Measurements from ENCODE around the gene TCF4.
A peak's percentile ranks its signal among the peaks of the same experiment; 100 is the strongest.

TCF4 gene

GRCh38 chr18:55579501-55580270 is 8.3 kb downstream of the TCF4 start:
- no peaks in the 10 kb centered on the region for H3K9me2 ChIP-seq (replicated peaks; ENCODE audit: control insufficient read depth, low read length)

DNA sequence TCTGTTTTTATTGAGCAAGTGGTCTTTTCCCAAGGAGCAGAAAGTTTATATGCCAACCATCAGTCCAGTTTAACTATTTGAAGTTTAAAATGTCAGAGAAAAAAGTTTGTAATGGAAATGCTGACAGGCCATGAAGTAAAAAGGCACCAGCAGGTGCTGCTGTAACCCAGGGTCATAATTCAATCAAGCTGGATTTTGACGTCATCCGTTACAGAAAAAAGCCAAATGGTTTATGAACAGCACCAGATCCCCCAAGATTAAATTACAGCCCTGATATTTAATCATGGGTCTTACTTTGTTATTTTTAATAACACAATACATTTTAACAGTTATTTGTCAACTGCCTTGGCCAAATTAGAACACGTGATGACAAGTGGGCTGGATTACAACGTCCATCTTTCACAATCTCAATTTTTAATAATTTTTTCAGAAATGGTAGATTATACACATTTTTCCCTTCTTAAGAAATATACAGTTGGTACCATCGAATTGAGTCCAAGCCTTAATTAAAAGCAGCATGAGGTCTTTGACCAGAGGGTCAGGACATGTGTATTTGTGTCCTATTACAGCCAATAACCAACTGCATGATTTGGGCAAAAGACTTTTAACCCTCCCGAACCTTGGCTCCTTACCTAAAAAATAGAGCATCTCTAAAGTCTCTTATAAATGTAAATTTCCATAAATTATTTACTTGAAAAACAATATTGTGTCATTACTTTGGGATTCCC is 10.0 kb downstream of the TCF4 start:
- peaks cover 88% of the 10 kb centered on the region for H3K79me2 ChIP-seq (ENCODE audit: control insufficient read depth, low read length)
- H3K4me3 ChIP-seq (ENCODE audit: low read length): no peak overlapping the region
- H3K9me3 ChIP-seq (ENCODE audit: control insufficient read depth, insufficient read depth, low read length): no peaks in the 10 kb centered on the region
- H3K36me3 ChIP-seq (ENCODE audit: control insufficient read depth, low read length): peaks cover 73% of the 10 kb centered on the region
- no peaks in the 10 kb centered on the region for H3F3A ChIP-seq (ENCODE audit: control insufficient read depth, insufficient read depth)
- H3K27me3 ChIP-seq (ENCODE audit: control insufficient read depth, low read length): no peaks in the 10 kb centered on the region
- H4K20me1 ChIP-seq (ENCODE audit: control insufficient read depth, insufficient read depth, low read depth, low read length): no peaks in the 10 kb centered on the region
- H3K4me2 ChIP-seq (ENCODE audit: low read length): no peak overlapping the region
- no peak for TF ChIP-seq EZH2phosphoT487 (IDR thresholded peaks at IDR 0.05; ENCODE audit: borderline replicate concordance, low read length)
- TF ChIP-seq, protein P1, sequence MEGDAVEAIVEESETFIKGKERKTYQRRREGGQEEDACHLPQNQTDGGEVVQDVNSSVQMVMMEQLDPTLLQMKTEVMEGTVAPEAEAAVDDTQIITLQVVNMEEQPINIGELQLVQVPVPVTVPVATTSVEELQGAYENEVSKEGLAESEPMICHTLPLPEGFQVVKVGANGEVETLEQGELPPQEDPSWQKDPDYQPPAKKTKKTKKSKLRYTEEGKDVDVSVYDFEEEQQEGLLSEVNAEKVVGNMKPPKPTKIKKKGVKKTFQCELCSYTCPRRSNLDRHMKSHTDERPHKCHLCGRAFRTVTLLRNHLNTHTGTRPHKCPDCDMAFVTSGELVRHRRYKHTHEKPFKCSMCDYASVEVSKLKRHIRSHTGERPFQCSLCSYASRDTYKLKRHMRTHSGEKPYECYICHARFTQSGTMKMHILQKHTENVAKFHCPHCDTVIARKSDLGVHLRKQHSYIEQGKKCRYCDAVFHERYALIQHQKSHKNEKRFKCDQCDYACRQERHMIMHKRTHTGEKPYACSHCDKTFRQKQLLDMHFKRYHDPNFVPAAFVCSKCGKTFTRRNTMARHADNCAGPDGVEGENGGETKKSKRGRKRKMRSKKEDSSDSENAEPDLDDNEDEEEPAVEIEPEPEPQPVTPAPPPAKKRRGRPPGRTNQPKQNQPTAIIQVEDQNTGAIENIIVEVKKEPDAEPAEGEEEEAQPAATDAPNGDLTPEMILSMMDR (IDR thresholded peaks at IDR 0.05; ENCODE audit: low read depth, low read length, poor library complexity, severe bottlenecking): no peak
- H3K4me1 ChIP-seq (ENCODE audit: control insufficient read depth, low read length): peaks cover 7% of the 10 kb centered on the region; the same call in 1 of the 2 replicates
- H3K9me2 ChIP-seq (replicated peaks; ENCODE audit: control insufficient read depth, low read length): no peaks in the 10 kb centered on the region
- H3K27ac ChIP-seq (ENCODE audit: low read depth, low read length): no peak overlapping the region

More at GRCh38 chr18:55579501-55580270, 8.3 kb downstream of the TCF4 start:
- H3K36me3 ChIP-seq (ENCODE audit: control insufficient read depth, low read length): peaks cover 87% of the 10 kb centered on the region
- no peaks in the 10 kb centered on the region for H3F3A ChIP-seq (ENCODE audit: control insufficient read depth, insufficient read depth)
- no peak overlapping the region for H3K4me3 ChIP-seq (ENCODE audit: low read length)
- peaks cover 10% of the 10 kb centered on the region for H3K4me1 ChIP-seq (ENCODE audit: control insufficient read depth, low read length)
- no peaks in the 10 kb centered on the region for H4K20me1 ChIP-seq (ENCODE audit: control insufficient read depth, insufficient read depth, low read depth, low read length)
- TF ChIP-seq, protein P1 (IDR thresholded peaks at IDR 0.05; ENCODE audit: low read depth, low read length, poor library complexity, severe bottlenecking): no peak
- no peak for TF ChIP-seq EZH2phosphoT487 (IDR thresholded peaks at IDR 0.05; ENCODE audit: borderline replicate concordance, low read length)
- H3K27ac ChIP-seq (ENCODE audit: low read depth, low read length): no peak overlapping the region
- no peaks in the 10 kb centered on the region for H3K27me3 ChIP-seq (ENCODE audit: control insufficient read depth, low read length)
- peaks cover 85% of the 10 kb centered on the region for H3K79me2 ChIP-seq (ENCODE audit: control insufficient read depth, low read length)
- 0 out of 2 replicates have a peak overlapping the region, but pooled peaks have one; percentile 4 for H3K4me2 ChIP-seq (ENCODE audit: low read length)
- no peaks in the 10 kb centered on the region for H3K9me3 ChIP-seq (ENCODE audit: control insufficient read depth, insufficient read depth, low read length)

DNA sequence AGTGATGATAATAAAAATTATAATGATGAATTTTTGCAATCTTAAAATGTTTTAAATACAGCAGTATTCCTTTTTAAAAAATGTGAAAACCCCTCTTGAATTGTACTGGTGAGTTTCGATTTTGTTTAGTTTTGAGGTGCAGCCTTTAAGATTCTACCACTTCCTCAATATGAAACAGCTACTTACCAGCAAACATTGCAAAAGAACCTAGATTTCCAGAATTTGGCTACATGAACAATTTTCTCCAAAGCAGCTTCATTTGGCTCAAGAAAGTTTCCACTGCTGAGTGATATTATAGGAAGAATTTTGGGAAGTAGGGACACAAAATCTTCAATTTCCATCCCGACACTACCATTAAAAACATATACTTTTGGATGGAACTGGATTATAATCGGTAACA is 12.0 kb downstream of the TCF4 start:
- Histone ChIP-seq H3K4me2 (ENCODE audit: low read length) (no peak overlapping the region), H3K79me2 (ENCODE audit: control insufficient read depth, low read length) (peaks cover 87% of the 10 kb centered on the region), H3K9me2 (replicated peaks; ENCODE audit: control insufficient read depth, low read length) (no peaks in the 10 kb centered on the region), H3K4me3 (ENCODE audit: low read length) (no peak overlapping the region), H4K20me1 (ENCODE audit: control insufficient read depth, insufficient read depth, low read depth, low read length) (no peaks in the 10 kb centered on the region), H3K36me3 (ENCODE audit: control insufficient read depth, low read length) (peaks cover 65% of the 10 kb centered on the region), H3K9me3 (ENCODE audit: control insufficient read depth, insufficient read depth, low read length) (no peaks in the 10 kb centered on the region), H3F3A (ENCODE audit: control insufficient read depth, insufficient read depth) (no peaks in the 10 kb centered on the region), H3K4me1 (ENCODE audit: control insufficient read depth, low read length) (peaks cover 18% of the 10 kb centered on the region), H3K27ac (ENCODE audit: low read depth, low read length) (no peak overlapping the region), H3K27me3 (ENCODE audit: control insufficient read depth, low read length) (no peaks in the 10 kb centered on the region)
- TF ChIP-seq EZH2phosphoT487 (IDR thresholded peaks at IDR 0.05; ENCODE audit: borderline replicate concordance, low read length): no peak

DNA sequence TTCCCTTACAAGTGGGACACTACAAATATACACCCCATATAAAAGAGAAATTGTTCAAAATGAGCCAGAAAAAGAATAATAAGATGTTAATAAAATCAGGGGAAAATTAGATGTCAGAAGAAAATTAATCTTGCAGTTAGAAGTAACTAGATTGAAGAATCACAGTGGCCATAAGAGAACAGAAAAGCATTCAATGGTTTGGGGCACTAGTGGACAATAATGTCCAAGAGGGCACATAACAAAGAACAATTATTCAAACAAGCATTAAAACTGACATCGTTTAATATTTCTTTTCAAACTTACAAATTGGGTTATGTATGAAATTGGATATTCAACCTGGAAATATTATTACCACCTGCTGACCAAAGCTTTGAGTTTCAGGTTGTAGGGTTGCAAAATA is 12.9 kb downstream of the TCF4 start:
- TF ChIP-seq, protein P1 (IDR thresholded peaks at IDR 0.05; ENCODE audit: low read depth, low read length, poor library complexity, severe bottlenecking): no peak
- TF ChIP-seq EZH2phosphoT487 (IDR thresholded peaks at IDR 0.05; ENCODE audit: borderline replicate concordance, low read length): no peak
- Histone ChIP-seq H3K4me1 (ENCODE audit: control insufficient read depth, low read length) (peaks cover 23% of the 10 kb centered on the region), H4K20me1 (ENCODE audit: control insufficient read depth, insufficient read depth, low read depth, low read length) (no peaks in the 10 kb centered on the region), H3K4me3 (ENCODE audit: low read length) (no peak overlapping the region), H3K4me2 (ENCODE audit: low read length) (no peak overlapping the region), H3K9me3 (ENCODE audit: control insufficient read depth, insufficient read depth, low read length) (no peaks in the 10 kb centered on the region), H3K79me2 (ENCODE audit: control insufficient read depth, low read length) (peaks cover 88% of the 10 kb centered on the region), H3K27ac (ENCODE audit: low read depth, low read length) (no peak overlapping the region), H3K36me3 (ENCODE audit: control insufficient read depth, low read length) (peaks cover 63% of the 10 kb centered on the region), H3K27me3 (ENCODE audit: control insufficient read depth, low read length) (no peaks in the 10 kb centered on the region), H3F3A (ENCODE audit: control insufficient read depth, insufficient read depth) (no peaks in the 10 kb centered on the region), H3K9me2 (replicated peaks; ENCODE audit: control insufficient read depth, low read length) (no peaks in the 10 kb centered on the region)

All from DOHH2 (cell line).